ENCODE results near the gene KLRC3. TPM values are rescaled to one million over a fixed set of nuclear protein-coding genes. Genes with fewer than 3 reads are reported as not detected.
A peak's percentile ranks its signal among the peaks of the same experiment; 100 is the strongest.

The KLRC3 gene
- total and polyA plus RNA-seq, 4 donors = 0.08 to 0.50 (median 0.14) TPM; not detected in 1

- TF ChIP-seq ZBTB33 (IDR thresholded peaks at IDR 0.05) = no peak
- TF ChIP-seq CTCF (IDR thresholded peaks at IDR 0.05; ENCODE audit: low read depth, low read length, missing input control) = no peak
- TF ChIP-seq GABPA (IDR thresholded peaks at IDR 0.05 in 1 of 2, conservative IDR thresholded peaks at IDR 0.05 in 1 of 2) = peak in 1 of 2 donors; percentile 17
Observed at GRCh38 chr12:10364815-10365622, 55.4 kb downstream of the KLRC3 start (continued).

- peak; percentile 63 for DNase-seq (ENCODE audit: low spot score)
- peak overlapping the region; percentile 97 to 98 for H3K27ac ChIP-seq (ENCODE audit: low read depth in 1 of 2, low read length in 2 of 2)
Observed at GRCh38 chr12:10363914-10364814, 56.2 kb downstream of the KLRC3 start.

More at GRCh38 chr12:10363914-10364814, 56.2 kb downstream of the KLRC3 start:
- peak overlapping the region; percentile 60 to 98 (median 92) for H3K4me3 ChIP-seq (ENCODE audit: low read depth in 1 of 3, low read length in 3 of 3)
- TF ChIP-seq CTCF (IDR thresholded peaks at IDR 0.05; ENCODE audit: low read depth, low read length, missing input control) (no peak), NR2F2 (IDR thresholded peaks at IDR 0.05) (no peak), ATF3 (IDR thresholded peaks at IDR 0.05) (no peak), REST (IDR thresholded peaks at IDR 0.05) (peak; percentile 81), TAF1 (conservative IDR thresholded peaks at IDR 0.05) (peak; percentile 64), EGR1 (IDR thresholded peaks at IDR 0.05; ENCODE audit: low read depth in 2 of 2) (no peak), YY1 (IDR thresholded peaks at IDR 0.05) (peak; percentile 42)
- WGBS = 19% methylated on average over 19 of the region's 19 CpGs
- peaks cover 2 to 22% (median 11%) of the 10 kb centered on the region in 4 donors for H3K4me1 ChIP-seq (ENCODE audit: control insufficient read depth in 4 of 4, insufficient read depth in 4 of 4, low read length in 3 of 4)
- H3K27me3 ChIP-seq (ENCODE audit: control insufficient read depth in 4 of 4, insufficient read depth in 4 of 4, low read length in 3 of 4) = no peaks in the 10 kb centered on the region
- peak overlapping the region; percentile 89 to 99 for H3K9ac ChIP-seq (ENCODE audit: low read depth in 1 of 2, low read length in 2 of 2)
- H3K9me3 ChIP-seq (ENCODE audit: control insufficient read depth in 4 of 4, low read length in 3 of 4) = no peaks in the 10 kb centered on the region
- no peaks in the 10 kb centered on the region for H3K36me3 ChIP-seq (ENCODE audit: control insufficient read depth in 4 of 4, insufficient read depth in 3 of 4, low read depth in 1 of 4, low read length in 3 of 4)
